HL-60 (cell line): ENCODE results near the gene ESPN.

ENCODE experiments used
- GABPA ChIP-seq: IDR thresholded peaks from 2 replicates; pipeline ENCODE4 v1.6.1; 2012; ENCODE audit warnings: low read depth
- POLR2AphosphoS5 ChIP-seq: IDR thresholded peaks from 2 replicates; pipeline ENCODE4 v1.6.1; 2012; ENCODE audit warnings: low read depth
- SPI1 ChIP-seq: IDR thresholded peaks from 2 replicates; pipeline ENCODE4 v1.6.1; 2012; ENCODE audit warnings: low read depth, mild to moderate bottlenecking, borderline replicate concordance
- TF ChIP-seq, protein P1 (sequence below): IDR thresholded peaks from one replicate; pipeline ENCODE4 v1.5.1; 2011; ENCODE audit warnings: low read length, control low read depth, inconsistent platforms; ENCODE audit not compliant: insufficient read depth
- TF ChIP-seq, protein P2 (sequence below): IDR thresholded peaks from 2 replicates; pipeline ENCODE4 v1.6.1; 2012; ENCODE audit warnings: low read depth; ENCODE audit not compliant: insufficient replicate concordance

DNA sequence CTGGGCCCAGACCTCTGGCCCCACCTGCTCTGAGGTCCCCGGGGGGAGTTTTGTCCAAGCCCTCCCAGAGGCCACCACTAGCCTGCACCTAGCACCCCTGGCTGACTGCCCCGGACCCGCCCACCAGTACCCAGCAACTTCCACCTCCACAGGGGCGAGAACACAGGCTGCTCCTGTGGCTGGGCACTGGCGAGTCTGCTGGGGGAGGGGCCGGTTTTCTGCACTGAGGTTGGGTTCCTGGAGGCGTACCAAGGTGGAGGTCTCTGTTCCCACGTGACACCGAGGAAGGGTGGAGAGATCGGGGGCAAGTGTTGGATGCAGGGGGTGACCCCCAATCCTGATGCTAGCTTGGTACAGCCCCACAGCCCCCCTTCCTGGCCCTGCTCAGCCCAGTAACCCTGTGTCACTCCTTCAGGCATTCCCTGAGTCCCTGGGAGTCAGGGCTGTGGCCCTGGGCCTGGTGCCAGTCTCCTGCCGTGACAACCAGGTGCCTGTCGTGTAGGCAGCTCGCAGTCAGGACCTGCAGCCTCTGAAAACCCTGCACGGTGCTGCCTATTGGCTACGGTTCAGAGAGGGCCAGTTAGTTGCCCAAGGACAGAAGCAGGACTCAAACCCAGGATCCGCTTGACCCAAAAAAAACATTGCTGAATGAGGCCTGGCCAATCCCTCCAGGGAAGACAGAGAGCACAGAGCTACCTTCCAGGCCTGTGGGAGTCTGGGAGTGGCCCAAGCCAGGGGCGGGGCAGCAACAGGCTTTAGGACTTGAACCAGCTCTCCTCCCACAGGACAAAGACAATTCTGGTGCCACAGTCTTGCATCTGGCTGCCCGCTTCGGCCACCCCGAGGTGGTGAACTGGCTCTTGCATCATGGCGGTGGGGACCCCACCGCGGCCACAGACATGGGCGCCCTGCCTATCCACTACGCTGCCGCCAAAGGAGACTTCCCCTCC is 3.1 kb downstream of the ESPN start:
- TF ChIP-seq, protein P1, sequence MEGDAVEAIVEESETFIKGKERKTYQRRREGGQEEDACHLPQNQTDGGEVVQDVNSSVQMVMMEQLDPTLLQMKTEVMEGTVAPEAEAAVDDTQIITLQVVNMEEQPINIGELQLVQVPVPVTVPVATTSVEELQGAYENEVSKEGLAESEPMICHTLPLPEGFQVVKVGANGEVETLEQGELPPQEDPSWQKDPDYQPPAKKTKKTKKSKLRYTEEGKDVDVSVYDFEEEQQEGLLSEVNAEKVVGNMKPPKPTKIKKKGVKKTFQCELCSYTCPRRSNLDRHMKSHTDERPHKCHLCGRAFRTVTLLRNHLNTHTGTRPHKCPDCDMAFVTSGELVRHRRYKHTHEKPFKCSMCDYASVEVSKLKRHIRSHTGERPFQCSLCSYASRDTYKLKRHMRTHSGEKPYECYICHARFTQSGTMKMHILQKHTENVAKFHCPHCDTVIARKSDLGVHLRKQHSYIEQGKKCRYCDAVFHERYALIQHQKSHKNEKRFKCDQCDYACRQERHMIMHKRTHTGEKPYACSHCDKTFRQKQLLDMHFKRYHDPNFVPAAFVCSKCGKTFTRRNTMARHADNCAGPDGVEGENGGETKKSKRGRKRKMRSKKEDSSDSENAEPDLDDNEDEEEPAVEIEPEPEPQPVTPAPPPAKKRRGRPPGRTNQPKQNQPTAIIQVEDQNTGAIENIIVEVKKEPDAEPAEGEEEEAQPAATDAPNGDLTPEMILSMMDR = no peak
- no peak for TF ChIP-seq POLR2AphosphoS5
- no peak for TF ChIP-seq GABPA
- no peak for TF ChIP-seq SPI1
- TF ChIP-seq, protein P2, sequence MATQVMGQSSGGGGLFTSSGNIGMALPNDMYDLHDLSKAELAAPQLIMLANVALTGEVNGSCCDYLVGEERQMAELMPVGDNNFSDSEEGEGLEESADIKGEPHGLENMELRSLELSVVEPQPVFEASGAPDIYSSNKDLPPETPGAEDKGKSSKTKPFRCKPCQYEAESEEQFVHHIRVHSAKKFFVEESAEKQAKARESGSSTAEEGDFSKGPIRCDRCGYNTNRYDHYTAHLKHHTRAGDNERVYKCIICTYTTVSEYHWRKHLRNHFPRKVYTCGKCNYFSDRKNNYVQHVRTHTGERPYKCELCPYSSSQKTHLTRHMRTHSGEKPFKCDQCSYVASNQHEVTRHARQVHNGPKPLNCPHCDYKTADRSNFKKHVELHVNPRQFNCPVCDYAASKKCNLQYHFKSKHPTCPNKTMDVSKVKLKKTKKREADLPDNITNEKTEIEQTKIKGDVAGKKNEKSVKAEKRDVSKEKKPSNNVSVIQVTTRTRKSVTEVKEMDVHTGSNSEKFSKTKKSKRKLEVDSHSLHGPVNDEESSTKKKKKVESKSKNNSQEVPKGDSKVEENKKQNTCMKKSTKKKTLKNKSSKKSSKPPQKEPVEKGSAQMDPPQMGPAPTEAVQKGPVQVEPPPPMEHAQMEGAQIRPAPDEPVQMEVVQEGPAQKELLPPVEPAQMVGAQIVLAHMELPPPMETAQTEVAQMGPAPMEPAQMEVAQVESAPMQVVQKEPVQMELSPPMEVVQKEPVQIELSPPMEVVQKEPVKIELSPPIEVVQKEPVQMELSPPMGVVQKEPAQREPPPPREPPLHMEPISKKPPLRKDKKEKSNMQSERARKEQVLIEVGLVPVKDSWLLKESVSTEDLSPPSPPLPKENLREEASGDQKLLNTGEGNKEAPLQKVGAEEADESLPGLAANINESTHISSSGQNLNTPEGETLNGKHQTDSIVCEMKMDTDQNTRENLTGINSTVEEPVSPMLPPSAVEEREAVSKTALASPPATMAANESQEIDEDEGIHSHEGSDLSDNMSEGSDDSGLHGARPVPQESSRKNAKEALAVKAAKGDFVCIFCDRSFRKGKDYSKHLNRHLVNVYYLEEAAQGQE = no peak
